GM12878 (cell line): ENCODE measurements around the gene GTF3A. TPM values are rescaled to one million over a fixed set of nuclear protein-coding genes. Genes with fewer than 3 reads are reported as not detected.

ENCODE experiments used
- CBX3 ChIP-seq: fragments of 200-600 bp; sonication (generic); IDR thresholded peaks from 2 replicates; pipeline ENCODE4 v1.6.1; 2016; ENCODE audit warnings: low read depth, borderline replicate concordance
- CEBPZ ChIP-seq: fragments of 150-350 bp; IDR thresholded peaks from 2 replicates; pipeline ENCODE4 v1.6.1; 2016; ENCODE audit warnings: low read depth, low read length
- MEF2B ChIP-seq: fragments of 450-650 bp; IDR thresholded peaks from 2 replicates; pipeline ENCODE4 v1.6.1; 2018; ENCODE audit warnings: mild to moderate bottlenecking, moderate library complexity; ENCODE audit not compliant: partially characterized antibody, poor library complexity, severe bottlenecking
- PAX8 ChIP-seq: fragments of 450-650 bp; IDR thresholded peaks from 2 replicates; pipeline ENCODE4 v1.6.1; 2017; ENCODE audit warnings: mild to moderate bottlenecking, moderate library complexity
- RAD21 ChIP-seq: IDR thresholded peaks from 2 replicates; pipeline ENCODE4 v1.6.1; 2011; ENCODE audit warnings: mild to moderate bottlenecking, low read depth, low read length, moderate library complexity; ENCODE audit not compliant: insufficient read depth
- ZBTB33 ChIP-seq: fragments of 450-650 bp; IDR thresholded peaks from 2 replicates; pipeline ENCODE4 v1.6.1; 2017; ENCODE audit warnings: mild to moderate bottlenecking
- polyA plus RNA-seq, 11 experiments: library from polyadenylated mRNA; depleted of rRNA in 4 of 11; unstranded in 6 of 11; stranded (reverse) in 5 of 11; fragments of >200 nt; fragmentation: Nextera tagmentation in 4 of 11; fragmentation: Illumina TruSeq in 1 of 11; extraction: Ambion mirVana in 4 of 11; extraction: Trizol in 1 of 11; gene quantifications; 1 replicate in 1 of 11; 2 replicates in 10 of 11; pipeline versions ENCODE4 v1.2.1 to v1.2.3, GENCODE V29; 2011 to 2016; ENCODE audit warnings: inconsistent platforms in 2 of 11, missing spikeins in 2 of 11, low read depth in 1 of 11
- total RNA-seq, 4 experiments: library from RNA; depleted of rRNA in 3 of 4; stranded (reverse); fragments of >200 nt in 3 of 4; fragmentation: Illumina TruSeq in 1 of 4; extraction: Trizol in 1 of 4; gene quantifications; 2 replicates each; pipeline versions ENCODE4 v1.2.1 to v1.2.3, GENCODE V29; 2013 to 2021
- TF ChIP-seq, protein P1 (sequence below): fragments of 450-650 bp; IDR thresholded peaks from 2 replicates; pipeline ENCODE4 v1.6.1; 2017; ENCODE audit warnings: antibody characterized with exemption, mild to moderate bottlenecking, moderate library complexity
- TF ChIP-seq, protein P2 (sequence below): fragments of 450-650 bp; IDR thresholded peaks from 2 replicates; pipeline ENCODE4 v1.6.1; 2017; ENCODE audit warnings: mild to moderate bottlenecking, moderate library complexity

Gene GTF3A
- total and polyA plus RNA-seq, 10 of the 15 experiments (the other 5 are each of a cell fraction or from before 2014, with no cell fraction given): 74.2 to 524 (median 216) TPM

GRCh38 chr13:27427641-27428040 is 3.2 kb downstream of the GTF3A start (continued):
- TF ChIP-seq CEBPZ (no peak), RAD21 (no peak), PAX8 (no peak), CBX3 (no peak), MEF2B (no peak), ZBTB33 (no peak)
- TF ChIP-seq, protein P1, sequence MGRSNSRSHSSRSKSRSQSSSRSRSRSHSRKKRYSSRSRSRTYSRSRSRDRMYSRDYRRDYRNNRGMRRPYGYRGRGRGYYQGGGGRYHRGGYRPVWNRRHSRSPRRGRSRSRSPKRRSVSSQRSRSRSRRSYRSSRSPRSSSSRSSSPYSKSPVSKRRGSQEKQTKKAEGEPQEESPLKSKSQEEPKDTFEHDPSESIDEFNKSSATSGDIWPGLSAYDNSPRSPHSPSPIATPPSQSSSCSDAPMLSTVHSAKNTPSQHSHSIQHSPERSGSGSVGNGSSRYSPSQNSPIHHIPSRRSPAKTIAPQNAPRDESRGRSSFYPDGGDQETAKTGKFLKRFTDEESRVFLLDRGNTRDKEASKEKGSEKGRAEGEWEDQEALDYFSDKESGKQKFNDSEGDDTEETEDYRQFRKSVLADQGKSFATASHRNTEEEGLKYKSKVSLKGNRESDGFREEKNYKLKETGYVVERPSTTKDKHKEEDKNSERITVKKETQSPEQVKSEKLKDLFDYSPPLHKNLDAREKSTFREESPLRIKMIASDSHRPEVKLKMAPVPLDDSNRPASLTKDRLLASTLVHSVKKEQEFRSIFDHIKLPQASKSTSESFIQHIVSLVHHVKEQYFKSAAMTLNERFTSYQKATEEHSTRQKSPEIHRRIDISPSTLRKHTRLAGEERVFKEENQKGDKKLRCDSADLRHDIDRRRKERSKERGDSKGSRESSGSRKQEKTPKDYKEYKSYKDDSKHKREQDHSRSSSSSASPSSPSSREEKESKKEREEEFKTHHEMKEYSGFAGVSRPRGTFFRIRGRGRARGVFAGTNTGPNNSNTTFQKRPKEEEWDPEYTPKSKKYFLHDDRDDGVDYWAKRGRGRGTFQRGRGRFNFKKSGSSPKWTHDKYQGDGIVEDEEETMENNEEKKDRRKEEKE: no peak
- TF ChIP-seq, protein P2, sequence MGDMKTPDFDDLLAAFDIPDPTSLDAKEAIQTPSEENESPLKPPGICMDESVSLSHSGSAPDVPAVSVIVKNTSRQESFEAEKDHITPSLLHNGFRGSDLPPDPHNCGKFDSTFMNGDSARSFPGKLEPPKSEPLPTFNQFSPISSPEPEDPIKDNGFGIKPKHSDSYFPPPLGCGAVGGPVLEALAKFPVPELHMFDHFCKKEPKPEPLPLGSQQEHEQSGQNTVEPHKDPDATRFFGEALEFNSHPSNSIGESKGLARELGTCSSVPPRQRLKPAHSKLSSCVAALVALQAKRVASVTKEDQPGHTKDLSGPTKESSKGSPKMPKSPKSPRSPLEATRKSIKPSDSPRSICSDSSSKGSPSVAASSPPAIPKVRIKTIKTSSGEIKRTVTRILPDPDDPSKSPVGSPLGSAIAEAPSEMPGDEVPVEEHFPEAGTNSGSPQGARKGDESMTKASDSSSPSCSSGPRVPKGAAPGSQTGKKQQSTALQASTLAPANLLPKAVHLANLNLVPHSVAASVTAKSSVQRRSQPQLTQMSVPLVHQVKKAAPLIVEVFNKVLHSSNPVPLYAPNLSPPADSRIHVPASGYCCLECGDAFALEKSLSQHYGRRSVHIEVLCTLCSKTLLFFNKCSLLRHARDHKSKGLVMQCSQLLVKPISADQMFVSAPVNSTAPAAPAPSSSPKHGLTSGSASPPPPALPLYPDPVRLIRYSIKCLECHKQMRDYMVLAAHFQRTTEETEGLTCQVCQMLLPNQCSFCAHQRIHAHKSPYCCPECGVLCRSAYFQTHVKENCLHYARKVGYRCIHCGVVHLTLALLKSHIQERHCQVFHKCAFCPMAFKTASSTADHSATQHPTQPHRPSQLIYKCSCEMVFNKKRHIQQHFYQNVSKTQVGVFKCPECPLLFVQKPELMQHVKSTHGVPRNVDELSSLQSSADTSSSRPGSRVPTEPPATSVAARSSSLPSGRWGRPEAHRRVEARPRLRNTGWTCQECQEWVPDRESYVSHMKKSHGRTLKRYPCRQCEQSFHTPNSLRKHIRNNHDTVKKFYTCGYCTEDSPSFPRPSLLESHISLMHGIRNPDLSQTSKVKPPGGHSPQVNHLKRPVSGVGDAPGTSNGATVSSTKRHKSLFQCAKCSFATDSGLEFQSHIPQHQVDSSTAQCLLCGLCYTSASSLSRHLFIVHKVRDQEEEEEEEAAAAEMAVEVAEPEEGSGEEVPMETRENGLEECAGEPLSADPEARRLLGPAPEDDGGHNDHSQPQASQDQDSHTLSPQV: no peak
